HepG2 (cell line): ENCODE measurements around the gene PPM1H. TPM values are rescaled to one million over a fixed set of nuclear protein-coding genes. Genes with fewer than 3 reads are reported as not detected.
A peak's percentile ranks its signal among the peaks of the same experiment; 100 is the strongest.

Source experiments
- ARHGAP35 ChIP-seq: sonication (generic); formaldehyde crosslinking; IDR thresholded peaks from 2 replicates; pipeline ENCODE4 v1.9.0; 2022; ENCODE audit warnings: mild to moderate bottlenecking, inconsistent platforms, moderate library complexity, missing genetic modification reagents, borderline replicate concordance
- CREB1 ChIP-seq, 2 experiments: fragments of 450-650 bp in 1 of 2; IDR thresholded peaks; 2 replicates each; pipeline ENCODE4 v1.6.1; 2016 to 2017; ENCODE audit warnings: control low read depth in 1 of 2, mild to moderate bottlenecking in 1 of 2, missing compliant biosample characterization in 1 of 2, missing genetic modification characterization in 1 of 2
- GATAD1 ChIP-seq: IDR thresholded peaks from 2 replicates; pipeline ENCODE4 v1.6.1; 2016; ENCODE audit warnings: missing genetic modification reagents, missing compliant biosample characterization
- MAFK ChIP-seq, 2 experiments: IDR thresholded peaks in 1 of 2; conservative IDR thresholded peaks in 1 of 2; 2 replicates each; pipeline ENCODE4 v1.6.1; 2011; ENCODE audit warnings: improper control_type of control experiment in 2 of 2, low read length in 2 of 2
- MYC ChIP-seq: sonication (generic); formaldehyde crosslinking; IDR thresholded peaks from 2 replicates; pipeline ENCODE4 v1.9.0; 2021; ENCODE audit warnings: missing genetic modification reagents, borderline replicate concordance
- NFE2L2 ChIP-seq: fragments of 150-350 bp; IDR thresholded peaks from 2 replicates; pipeline ENCODE4 v1.6.1; 2014; ENCODE audit warnings: low read length
- NR2F1 ChIP-seq, 2 experiments: fragments of 450-650 bp in 1 of 2; formaldehyde crosslinking in 1 of 2; IDR thresholded peaks; 2 replicates each; pipeline versions ENCODE4 v1.5.0 to v1.6.1; 2016 to 2020; ENCODE audit warnings: mild to moderate bottlenecking in 1 of 2, missing compliant biosample characterization in 1 of 2, missing genetic modification reagents in 1 of 2, moderate library complexity in 1 of 2
- PHF21A ChIP-seq: sonication (generic); formaldehyde crosslinking; IDR thresholded peaks from 2 replicates; pipeline ENCODE4 v1.5.0; 2020; ENCODE audit warnings: mild to moderate bottlenecking, missing genetic modification reagents
- SMARCC2 ChIP-seq: fragments of 450-650 bp; IDR thresholded peaks from 2 replicates; pipeline ENCODE4 v1.6.1; 2017; ENCODE audit warnings: antibody characterized with exemption, mild to moderate bottlenecking
- STAG1 ChIP-seq: sonication (generic); formaldehyde crosslinking; IDR thresholded peaks from 2 replicates; pipeline ENCODE4 v1.4.0; 2020; ENCODE audit warnings: missing genetic modification reagents
- ZFP36 ChIP-seq: fragments of 150-350 bp; IDR thresholded peaks from 2 replicates; pipeline ENCODE4 v1.6.1; 2018; ENCODE audit warnings: borderline replicate concordance, low read length, low read depth; ENCODE audit not compliant: partially characterized antibody
- ZNF264 ChIP-seq: sonication (generic); formaldehyde crosslinking; IDR thresholded peaks from 2 replicates; pipeline ENCODE4 v1.4.0; 2020; ENCODE audit warnings: missing genetic modification reagents
- ZNF350 ChIP-seq: sonication (generic); formaldehyde crosslinking; IDR thresholded peaks from 2 replicates; pipeline ENCODE4 v1.4.0; 2020; ENCODE audit warnings: mild to moderate bottlenecking, low read depth, missing genetic modification reagents, borderline replicate concordance
- ZNF451 ChIP-seq: sonication (generic); formaldehyde crosslinking; IDR thresholded peaks from 2 replicates; pipeline ENCODE4 v1.5.0; 2020; ENCODE audit warnings: mild to moderate bottlenecking, missing genetic modification reagents
- ZNF550 ChIP-seq: sonication (generic); formaldehyde crosslinking; IDR thresholded peaks from 2 replicates; pipeline ENCODE4 v1.4.0; 2020; ENCODE audit warnings: mild to moderate bottlenecking, missing genetic modification reagents, borderline replicate concordance
- ZNF556 ChIP-seq: sonication (generic); formaldehyde crosslinking; IDR thresholded peaks from 2 replicates; pipeline ENCODE4 v1.4.0; 2020; ENCODE audit warnings: mild to moderate bottlenecking, missing genetic modification reagents, borderline replicate concordance
- ZNF672 ChIP-seq: sonication (generic); formaldehyde crosslinking; IDR thresholded peaks from 2 replicates; pipeline ENCODE4 v1.8.1; 2022; ENCODE audit warnings: missing genetic modification reagents
- ZNF879 ChIP-seq: sonication (generic); formaldehyde crosslinking; IDR thresholded peaks from 2 replicates; pipeline ENCODE4 v1.8.1; 2023; ENCODE audit warnings: missing genetic modification reagents
- polyA plus RNA-seq, 8 experiments: library from polyadenylated mRNA; depleted of rRNA in 3 of 8; stranded (reverse) in 7 of 8; unstranded in 1 of 8; fragments of >200 nt; fragmentation: Illumina TruSeq in 4 of 8; extraction: Trizol in 4 of 8; gene quantifications; 2 replicates each; pipeline versions ENCODE4 v1.2.1 to v1.2.3, GENCODE V29; 2011 to 2016; ENCODE audit warnings: low read depth in 4 of 8, missing spikeins in 1 of 8, mixed read lengths in 1 of 8; ENCODE audit not compliant: insufficient read depth in 1 of 8
- total RNA-seq, 5 experiments: library from RNA; depleted of rRNA; stranded (reverse); fragments of >200 nt; fragmentation: Illumina TruSeq; extraction: Trizol; gene quantifications; 2 replicates each; pipeline ENCODE4 v1.2.3, GENCODE V29; 2016; ENCODE audit warnings: low read depth in 1 of 5
- TF ChIP-seq, protein P1 (sequence below): sonication (generic); formaldehyde crosslinking; IDR thresholded peaks from 2 replicates; pipeline ENCODE4 v1.5.0; 2020; ENCODE audit warnings: mild to moderate bottlenecking, missing genetic modification reagents
- TF ChIP-seq, protein P2 (sequence below), 2 experiments: IDR thresholded peaks; 2 replicates each; pipeline ENCODE4 v1.6.1; 2011 to 2012; ENCODE audit warnings: low read length in 2 of 2, borderline replicate concordance in 1 of 2, low read depth in 1 of 2, mild to moderate bottlenecking in 1 of 2, moderate library complexity in 1 of 2
- TF ChIP-seq, protein P3 (sequence below): sonication (generic); formaldehyde crosslinking; IDR thresholded peaks from 2 replicates; pipeline ENCODE4 v1.4.0; 2020; ENCODE audit warnings: missing genetic modification reagents, borderline replicate concordance

The PPM1H gene
- total and polyA plus RNA-seq, 2 of the 13 experiments (the other 11 are each of a cell fraction or from before 2014, with no cell fraction given) = 29.1 to 38.1 TPM

DNA sequence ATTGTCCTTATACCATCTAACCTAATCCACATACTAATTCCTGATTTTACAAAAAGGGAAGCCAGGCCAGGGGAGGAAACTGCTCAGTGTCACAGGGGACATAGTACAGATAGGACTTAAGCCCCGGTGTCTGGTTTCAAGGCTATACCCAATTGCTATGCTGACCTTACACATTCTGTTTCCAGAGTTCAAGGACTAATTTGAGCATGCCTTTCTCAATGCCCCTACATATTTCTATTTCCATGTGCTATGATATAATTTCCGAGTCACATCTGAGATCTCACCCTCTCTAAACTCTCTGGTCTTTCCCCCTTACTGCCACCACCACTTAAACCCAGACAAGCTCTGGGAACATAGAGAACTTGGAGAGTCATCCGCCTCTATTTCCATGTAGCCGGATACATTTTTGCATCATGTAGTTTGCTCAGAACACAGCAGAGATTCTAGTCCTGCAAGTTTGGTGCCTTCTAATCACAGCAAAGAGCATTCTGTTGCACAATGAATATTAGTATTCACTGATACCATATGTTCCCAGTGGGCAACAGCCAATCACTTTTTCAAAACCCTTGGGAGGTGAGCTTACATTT lies 34.2 kb downstream of the PPM1H start (continued):
- TF ChIP-seq ZFP36 (no peak), GATAD1 (0 out of 2 replicates have a peak, but pooled peaks have one; percentile 31), ZNF451 (no peak), NFE2L2 (no peak), ZNF350 (CRISPR knock-in tag) (no peak), ZNF556 (CRISPR knock-in tag) (0 out of 2 replicates have a peak, but pooled peaks have one; percentile 53), MAFK (conservative IDR thresholded peaks at IDR 0.05 in 1 of 2, IDR thresholded peaks at IDR 0.05 in 1 of 2; ENCODE audit: low read length in 2 of 2) (peak; percentile 42 to 64), ZNF672 (CRISPR knock-in tag) (no peak), NR2F1 (CRISPR knock-in tag; IDR thresholded peaks at IDR 0.05) (peak; percentile 72 to 93; a peak in 3 of 4 replicates), MYC (no peak), ZNF550 (CRISPR knock-in tag) (no peak), ZNF879 (CRISPR knock-in tag) (no peak), CREB1 (IDR thresholded peaks at IDR 0.05) (0 out of 2 replicates have a peak, but pooled peaks have one; percentile 3), CREB1 (CRISPR knock-in tag; IDR thresholded peaks at IDR 0.05) (peak; percentile 40; the same call in 1 of the 2 replicates), SMARCC2 (no peak), PHF21A (CRISPR knock-in tag) (0 out of 2 replicates have a peak, but pooled peaks have one; percentile 22), ZNF264 (0 out of 2 replicates have a peak, but pooled peaks have one; percentile 17), ARHGAP35 (no peak), STAG1 (CRISPR knock-in tag) (0 out of 2 replicates have a peak, but pooled peaks have one; percentile 3)
- TF ChIP-seq, protein P1, sequence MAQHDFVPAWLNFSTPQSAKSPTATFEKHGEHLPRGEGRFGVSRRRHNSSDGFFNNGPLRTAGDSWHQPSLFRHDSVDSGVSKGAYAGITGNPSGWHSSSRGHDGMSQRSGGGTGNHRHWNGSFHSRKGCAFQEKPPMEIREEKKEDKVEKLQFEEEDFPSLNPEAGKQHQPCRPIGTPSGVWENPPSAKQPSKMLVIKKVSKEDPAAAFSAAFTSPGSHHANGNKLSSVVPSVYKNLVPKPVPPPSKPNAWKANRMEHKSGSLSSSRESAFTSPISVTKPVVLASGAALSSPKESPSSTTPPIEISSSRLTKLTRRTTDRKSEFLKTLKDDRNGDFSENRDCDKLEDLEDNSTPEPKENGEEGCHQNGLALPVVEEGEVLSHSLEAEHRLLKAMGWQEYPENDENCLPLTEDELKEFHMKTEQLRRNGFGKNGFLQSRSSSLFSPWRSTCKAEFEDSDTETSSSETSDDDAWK (CRISPR knock-in tag) = no peak
- TF ChIP-seq, protein P2, sequence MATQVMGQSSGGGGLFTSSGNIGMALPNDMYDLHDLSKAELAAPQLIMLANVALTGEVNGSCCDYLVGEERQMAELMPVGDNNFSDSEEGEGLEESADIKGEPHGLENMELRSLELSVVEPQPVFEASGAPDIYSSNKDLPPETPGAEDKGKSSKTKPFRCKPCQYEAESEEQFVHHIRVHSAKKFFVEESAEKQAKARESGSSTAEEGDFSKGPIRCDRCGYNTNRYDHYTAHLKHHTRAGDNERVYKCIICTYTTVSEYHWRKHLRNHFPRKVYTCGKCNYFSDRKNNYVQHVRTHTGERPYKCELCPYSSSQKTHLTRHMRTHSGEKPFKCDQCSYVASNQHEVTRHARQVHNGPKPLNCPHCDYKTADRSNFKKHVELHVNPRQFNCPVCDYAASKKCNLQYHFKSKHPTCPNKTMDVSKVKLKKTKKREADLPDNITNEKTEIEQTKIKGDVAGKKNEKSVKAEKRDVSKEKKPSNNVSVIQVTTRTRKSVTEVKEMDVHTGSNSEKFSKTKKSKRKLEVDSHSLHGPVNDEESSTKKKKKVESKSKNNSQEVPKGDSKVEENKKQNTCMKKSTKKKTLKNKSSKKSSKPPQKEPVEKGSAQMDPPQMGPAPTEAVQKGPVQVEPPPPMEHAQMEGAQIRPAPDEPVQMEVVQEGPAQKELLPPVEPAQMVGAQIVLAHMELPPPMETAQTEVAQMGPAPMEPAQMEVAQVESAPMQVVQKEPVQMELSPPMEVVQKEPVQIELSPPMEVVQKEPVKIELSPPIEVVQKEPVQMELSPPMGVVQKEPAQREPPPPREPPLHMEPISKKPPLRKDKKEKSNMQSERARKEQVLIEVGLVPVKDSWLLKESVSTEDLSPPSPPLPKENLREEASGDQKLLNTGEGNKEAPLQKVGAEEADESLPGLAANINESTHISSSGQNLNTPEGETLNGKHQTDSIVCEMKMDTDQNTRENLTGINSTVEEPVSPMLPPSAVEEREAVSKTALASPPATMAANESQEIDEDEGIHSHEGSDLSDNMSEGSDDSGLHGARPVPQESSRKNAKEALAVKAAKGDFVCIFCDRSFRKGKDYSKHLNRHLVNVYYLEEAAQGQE (IDR thresholded peaks at IDR 0.05; ENCODE audit: borderline replicate concordance in 1 of 2, low read depth in 1 of 2, low read length in 2 of 2) = 0 out of 4 replicates have a peak, but pooled peaks of 1 of the 2 experiments have one; percentile 49
- TF ChIP-seq, protein P3, sequence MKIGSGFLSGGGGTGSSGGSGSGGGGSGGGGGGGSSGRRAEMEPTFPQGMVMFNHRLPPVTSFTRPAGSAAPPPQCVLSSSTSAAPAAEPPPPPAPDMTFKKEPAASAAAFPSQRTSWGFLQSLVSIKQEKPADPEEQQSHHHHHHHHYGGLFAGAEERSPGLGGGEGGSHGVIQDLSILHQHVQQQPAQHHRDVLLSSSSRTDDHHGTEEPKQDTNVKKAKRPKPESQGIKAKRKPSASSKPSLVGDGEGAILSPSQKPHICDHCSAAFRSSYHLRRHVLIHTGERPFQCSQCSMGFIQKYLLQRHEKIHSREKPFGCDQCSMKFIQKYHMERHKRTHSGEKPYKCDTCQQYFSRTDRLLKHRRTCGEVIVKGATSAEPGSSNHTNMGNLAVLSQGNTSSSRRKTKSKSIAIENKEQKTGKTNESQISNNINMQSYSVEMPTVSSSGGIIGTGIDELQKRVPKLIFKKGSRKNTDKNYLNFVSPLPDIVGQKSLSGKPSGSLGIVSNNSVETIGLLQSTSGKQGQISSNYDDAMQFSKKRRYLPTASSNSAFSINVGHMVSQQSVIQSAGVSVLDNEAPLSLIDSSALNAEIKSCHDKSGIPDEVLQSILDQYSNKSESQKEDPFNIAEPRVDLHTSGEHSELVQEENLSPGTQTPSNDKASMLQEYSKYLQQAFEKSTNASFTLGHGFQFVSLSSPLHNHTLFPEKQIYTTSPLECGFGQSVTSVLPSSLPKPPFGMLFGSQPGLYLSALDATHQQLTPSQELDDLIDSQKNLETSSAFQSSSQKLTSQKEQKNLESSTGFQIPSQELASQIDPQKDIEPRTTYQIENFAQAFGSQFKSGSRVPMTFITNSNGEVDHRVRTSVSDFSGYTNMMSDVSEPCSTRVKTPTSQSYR = no peak; the same call in 1 of the 2 replicates
